PC-3 (cell line): Measurements from ENCODE around the gene AEBP2. TPM values are rescaled to one million over a fixed set of nuclear protein-coding genes. Genes with fewer than 3 reads are reported as not detected.

Experiments
- ATAC-seq: fragments of 200-7000 bp; cut with Tn5 transposase; 2 replicates; pipeline ENCODE4 v1.9.1; 2020; ENCODE audit warnings: mild to moderate bottlenecking, moderate library complexity
- BruUV-seq: library from RNA; stranded (reverse); fragments of 400-500 nt; replicated peaks from 2 replicates; lab custom pipeline; 2021; lab: Mats Ljungman, UMichigan
- CTCF ChIA-PET: fragments of 300-600 bp; sonication (Branson Sonifier 250); formaldehyde crosslinking; loops from one replicate; lab custom pipeline; 2022; ENCODE audit warnings: antibody characterized with exemption; lab: Charles Lee
- POLR2A ChIA-PET: fragments of 300-600 bp; sonication (Branson Sonifier 250); formaldehyde crosslinking; loops from one replicate; lab custom pipeline; 2022; ENCODE audit warnings: antibody characterized with exemption; ENCODE audit not compliant: unreplicated experiment; lab: Charles Lee
- DNase-seq: peaks from one replicate; pipeline ENCODE4 v3.0.0-alpha.2; 2015
- H2AFZ ChIP-seq: fragments of 300-600 bp; sonication (generic); 2 replicates; pipeline ENCODE4 v1.6.0; 2016; ENCODE audit warnings: antibody characterized with exemption, low read length
- H3F3A ChIP-seq: fragments of 300-600 bp; sonication (generic); one replicate; pipeline ENCODE4 v1.6.0; 2017; ENCODE audit warnings: antibody characterized with exemption, low read length, control low read depth, mild to moderate bottlenecking; ENCODE audit not compliant: unreplicated experiment
- H3K27ac ChIP-seq: fragments of 300-600 bp; sonication (generic); 2 replicates; pipeline ENCODE4 v1.5.1; 2016; ENCODE audit warnings: mild to moderate bottlenecking, low read length
- H3K27me3 ChIP-seq: fragments of 300-600 bp; sonication (generic); 2 replicates; pipeline ENCODE4 v1.6.1; 2016; ENCODE audit warnings: low read length, mixed read lengths
- H3K36me3 ChIP-seq: fragments of 300-600 bp; sonication (generic); 2 replicates; pipeline ENCODE4 v1.6.1; 2016; ENCODE audit warnings: low read depth, mixed run types, low read length, mixed read lengths
- H3K4me1 ChIP-seq: fragments of 300-600 bp; sonication (generic); 2 replicates; pipeline ENCODE4 v1.5.1; 2016; ENCODE audit warnings: low read length; ENCODE audit not compliant: insufficient read depth
- H3K4me2 ChIP-seq: fragments of 300-600 bp; sonication (generic); 2 replicates; pipeline ENCODE4 v1.6.0; 2016; ENCODE audit warnings: low read length
- H3K4me3 ChIP-seq: fragments of 300-600 bp; sonication (generic); 2 replicates; pipeline ENCODE4 v1.5.1; 2016; ENCODE audit warnings: mild to moderate bottlenecking, low read length, mixed read lengths
- H3K79me2 ChIP-seq: fragments of 300-600 bp; sonication (generic); 2 replicates; pipeline ENCODE4 v1.6.1; 2017; ENCODE audit warnings: low read length, mixed read lengths
- H3K9ac ChIP-seq: fragments of 300-600 bp; sonication (generic); 2 replicates; pipeline ENCODE4 v1.6.0; 2016; ENCODE audit warnings: mild to moderate bottlenecking, low read length
- H3K9me2 ChIP-seq: fragments of 300-600 bp; sonication (generic); replicated peaks from 2 replicates; pipeline ENCODE4 v1.6.1; 2016; ENCODE audit warnings: mixed run types, low read length, mixed read lengths
- H3K9me3 ChIP-seq: fragments of 300-600 bp; sonication (generic); 2 replicates; pipeline ENCODE4 v1.6.1; 2016; ENCODE audit warnings: low read length, mixed read lengths
- H4K20me1 ChIP-seq: fragments of 300-600 bp; sonication (generic); 2 replicates; pipeline ENCODE4 v1.6.1; 2016; ENCODE audit warnings: low read length, mixed read lengths
- CTCF ChIP-seq: fragments of 300-600 bp; sonication (generic); conservative IDR thresholded peaks from 2 replicates; pipeline ENCODE4 v1.5.1; 2017; ENCODE audit warnings: antibody characterized with exemption, low read depth, mild to moderate bottlenecking, low read length
- EZH2 ChIP-seq: fragments of 300-600 bp; sonication (generic); IDR thresholded peaks from one replicate; pipeline ENCODE4 v1.6.1; 2017; ENCODE audit warnings: antibody characterized with exemption, mild to moderate bottlenecking, low read length; ENCODE audit not compliant: unreplicated experiment
- EZH2phosphoT487 ChIP-seq: fragments of 300-600 bp; sonication (generic); IDR thresholded peaks from 2 replicates; pipeline ENCODE4 v1.6.1; 2018; ENCODE audit warnings: mild to moderate bottlenecking, antibody characterized with exemption, low read length, borderline replicate concordance
- intact Hi-C: fragments of 100-400 bp; cut with micrococcal nuclease; formaldehyde crosslinking; loops from 2 replicates; pipeline ENCODE4 v1.9.0; 2023
- total RNA-seq: library from RNA; depleted of rRNA; stranded (reverse); fragments of >200 nt; gene quantifications from 2 replicates; pipeline ENCODE4 v1.2.3, GENCODE V29; 2014

The AEBP2 gene
- total RNA-seq, 1 experiment from 2014 or later = 10.2 TPM

GRCh38 chr12:19447386-19447785, 8.1 kb downstream of the AEBP2 start:
- ATAC-seq (no peak), DNase-seq (no peak)
- Histone ChIP-seq H2AFZ (no peak overlapping the region), H3K36me3 (no peaks in the 10 kb centered on the region), H4K20me1 (peaks cover 6% of the 10 kb centered on the region), H3K27me3 (no peaks in the 10 kb centered on the region), H3K9ac (no peak overlapping the region), H3K27ac (no peak overlapping the region), H3K79me2 (peaks cover 100% of the 10 kb centered on the region), H3K4me3 (no peak overlapping the region), H3K9me2 (no peaks in the 10 kb centered on the region), H3K4me2 (no peak overlapping the region), H3K9me3 (no peaks in the 10 kb centered on the region), H3F3A (no peaks in the 10 kb centered on the region), H3K4me1 (no peaks in the 10 kb centered on the region)
- no peak for TF ChIP-seq CTCF
- no peak for TF ChIP-seq EZH2phosphoT487
- no peak for TF ChIP-seq EZH2
- BruUV-seq = no TSS peak
- CTCF ChIA-PET = no interaction called here
- POLR2A ChIA-PET = no interaction called here
- intact Hi-C loops = no loop called here

GRCh38 chr12:19449814-19450213, 10.5 kb downstream of the AEBP2 start:
- ChIA-PET CTCF (no interaction called here), POLR2A (no interaction called here)
- ATAC-seq (no peak), DNase-seq (no peak)
- no peaks in the 10 kb centered on the region for H3F3A ChIP-seq
- TF ChIP-seq EZH2phosphoT487 (no peak), EZH2 (no peak), CTCF (no peak)
- no peaks in the 10 kb centered on the region for H3K9me3 ChIP-seq
- no peaks in the 10 kb centered on the region; the same call in 1 of the 2 replicates for H4K20me1 ChIP-seq
- H3K27me3 ChIP-seq = no peaks in the 10 kb centered on the region
- intact Hi-C loops = no loop called here
- no peak overlapping the region for H2AFZ ChIP-seq
- no peak overlapping the region for H3K27ac ChIP-seq
- no peak overlapping the region for H3K9ac ChIP-seq
- no TSS peak for BruUV-seq
- H3K4me2 ChIP-seq = no peak overlapping the region
- no peaks in the 10 kb centered on the region for H3K9me2 ChIP-seq
- H3K4me1 ChIP-seq = no peaks in the 10 kb centered on the region
- no peaks in the 10 kb centered on the region for H3K36me3 ChIP-seq
- no peak overlapping the region for H3K4me3 ChIP-seq
- peaks cover 97% of the 10 kb centered on the region for H3K79me2 ChIP-seq

DNA sequence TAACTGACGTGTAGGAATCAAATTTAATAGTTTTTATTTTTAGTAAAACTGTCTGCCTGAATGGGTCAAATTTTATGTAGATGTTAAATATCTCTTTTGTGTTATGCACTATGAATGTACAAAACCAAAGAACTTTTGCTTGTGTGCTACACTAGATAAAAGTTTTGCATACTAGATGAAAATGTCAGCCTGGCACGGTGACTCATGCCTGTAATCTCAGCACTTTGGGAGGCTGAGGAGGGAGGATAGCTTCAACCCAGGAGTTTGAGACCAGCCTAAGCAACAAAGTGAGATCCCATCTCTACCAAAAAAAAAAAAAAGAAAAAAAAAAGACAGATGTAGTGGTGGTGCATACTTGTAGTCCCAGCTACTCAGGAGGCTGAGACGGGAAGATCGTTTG, 11.1 kb downstream of the AEBP2 start:
- Histone ChIP-seq H3K4me1 (no peaks in the 10 kb centered on the region), H3K27ac (no peak overlapping the region), H3K9ac (no peak overlapping the region), H3K36me3 (no peaks in the 10 kb centered on the region), H3K4me3 (no peak overlapping the region), H3K4me2 (no peak overlapping the region), H3K9me3 (no peaks in the 10 kb centered on the region), H3K79me2 (peaks cover 96% of the 10 kb centered on the region), H3K9me2 (no peaks in the 10 kb centered on the region), H4K20me1 (no peaks in the 10 kb centered on the region), H3K27me3 (no peaks in the 10 kb centered on the region), H2AFZ (no peak overlapping the region), H3F3A (no peaks in the 10 kb centered on the region)
- TF ChIP-seq EZH2phosphoT487 (no peak), CTCF (no peak), EZH2 (no peak)
- no peak for ATAC-seq
- intact Hi-C loops = no loop called here
- DNase-seq = no peak
- BruUV-seq = no TSS peak
- ChIA-PET POLR2A (no interaction called here), CTCF (no interaction called here)
